Amygdala (tissue), 56 donors: ENCODE results near the gene DNER.
"Not testable (repeated sequence)": the region's sequence is repeated elsewhere in the genome, so short reads cannot be mapped to it uniquely, and the experiment has no call there.

ENCODE experiments used
- DNase-seq, 56 donors: peaks; one replicate each; lab custom pipeline; 2025; lab: John Stamatoyannopoulos, UW

DNER gene

DNA sequence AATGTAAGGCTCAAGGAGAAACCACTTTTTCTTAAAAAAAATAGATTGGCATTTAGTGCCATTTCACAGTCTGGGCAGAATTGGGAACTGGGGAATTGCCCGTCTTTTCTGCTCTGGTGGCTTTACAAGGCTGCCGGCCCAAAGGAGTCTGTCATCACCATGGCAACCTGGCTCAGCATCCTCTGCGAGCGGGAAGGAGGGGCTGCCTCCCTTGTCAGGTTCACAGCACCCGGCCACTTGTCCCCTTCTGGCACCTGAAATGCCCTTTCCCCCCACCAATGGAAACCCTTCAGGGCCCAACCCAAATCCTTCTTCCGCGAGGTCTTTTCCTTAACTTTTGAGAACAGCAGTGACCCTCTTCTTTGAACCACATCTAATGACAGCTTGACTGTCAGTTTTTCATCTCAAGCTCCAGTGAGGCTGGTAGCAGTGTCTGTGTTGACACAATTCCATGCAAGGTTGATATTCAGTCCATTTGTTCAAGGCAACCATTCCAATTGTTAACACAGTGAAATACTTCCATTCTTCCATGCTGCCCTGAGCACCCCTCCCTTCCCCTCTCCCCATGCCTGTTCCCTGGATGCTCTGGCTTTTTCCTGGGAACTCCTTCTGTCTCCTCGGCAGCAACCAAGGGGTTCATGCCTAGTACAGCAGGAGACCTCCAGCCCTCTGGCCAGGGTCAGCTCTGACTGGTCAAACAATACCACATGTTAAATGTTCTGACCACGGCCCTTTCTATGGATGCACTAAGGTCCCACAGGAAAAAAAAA lies 79.6 kb downstream of the DNER start:
- peak in 48 of 56 donors; percentile 7 to 82 (median 58) for DNase-seq

DNA sequence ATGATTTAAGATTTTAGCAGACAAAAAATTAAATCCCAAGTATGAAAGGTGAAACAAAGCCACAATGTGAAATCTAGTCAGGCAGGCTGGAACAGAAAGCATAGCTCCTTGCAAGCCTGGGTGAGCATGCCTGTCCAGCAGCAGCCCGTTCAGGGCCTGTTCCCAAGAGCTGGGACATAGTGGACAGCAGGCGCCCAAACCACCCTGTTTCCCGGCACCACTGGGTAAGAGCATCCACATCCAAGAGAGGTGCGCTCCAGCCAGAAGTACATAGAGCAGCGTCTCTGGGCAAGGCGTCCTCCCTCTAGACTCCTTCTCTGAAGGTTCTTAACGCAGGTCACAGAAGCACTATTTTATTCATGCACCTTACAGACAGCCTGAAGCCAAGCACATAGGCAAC lies 80.8 kb downstream of the DNER start:
- DNase-seq: peak in 20 of 56 donors; percentile 10 to 64 (median 35)

DNA sequence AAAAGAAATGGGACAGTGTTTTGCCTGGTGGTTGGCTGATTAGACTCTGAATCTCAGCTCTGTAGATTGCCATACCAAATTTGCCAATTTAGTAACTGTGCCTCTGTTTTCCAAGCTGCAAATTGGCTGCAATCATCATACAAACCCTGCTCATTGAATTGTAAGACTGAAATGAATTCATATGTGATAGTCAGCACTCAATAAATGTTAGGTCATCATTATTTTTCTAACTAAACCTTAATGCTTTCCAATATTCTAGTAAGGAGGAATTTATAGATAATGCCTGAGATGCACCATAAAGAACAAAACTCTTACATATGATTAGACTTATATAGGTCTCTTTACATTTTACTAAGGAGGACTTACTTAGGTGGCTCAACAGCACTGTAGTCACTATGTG lies 85.3 kb downstream of the DNER start:
- no peak for DNase-seq

DNA sequence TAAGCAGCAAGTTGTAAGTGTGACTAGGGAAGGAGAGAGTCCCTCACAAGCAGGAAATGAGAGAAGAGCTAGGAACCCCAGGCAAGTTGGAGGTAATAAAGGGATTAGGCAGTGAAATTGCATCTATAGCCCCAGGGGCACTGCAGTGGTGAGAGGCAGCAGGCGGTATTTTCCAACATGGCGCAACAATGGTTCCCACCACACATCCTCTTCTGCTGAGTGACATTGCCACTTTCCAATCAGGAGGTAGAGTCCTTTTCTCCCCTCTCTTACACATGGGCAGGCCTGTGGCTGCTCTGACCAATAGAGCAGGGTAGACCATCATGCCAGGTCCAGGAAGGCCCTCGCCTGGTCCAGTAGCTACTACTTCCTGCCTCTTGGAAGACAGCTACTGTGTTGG lies 86.6 kb downstream of the DNER start:
- DNase-seq: no peak

DNA sequence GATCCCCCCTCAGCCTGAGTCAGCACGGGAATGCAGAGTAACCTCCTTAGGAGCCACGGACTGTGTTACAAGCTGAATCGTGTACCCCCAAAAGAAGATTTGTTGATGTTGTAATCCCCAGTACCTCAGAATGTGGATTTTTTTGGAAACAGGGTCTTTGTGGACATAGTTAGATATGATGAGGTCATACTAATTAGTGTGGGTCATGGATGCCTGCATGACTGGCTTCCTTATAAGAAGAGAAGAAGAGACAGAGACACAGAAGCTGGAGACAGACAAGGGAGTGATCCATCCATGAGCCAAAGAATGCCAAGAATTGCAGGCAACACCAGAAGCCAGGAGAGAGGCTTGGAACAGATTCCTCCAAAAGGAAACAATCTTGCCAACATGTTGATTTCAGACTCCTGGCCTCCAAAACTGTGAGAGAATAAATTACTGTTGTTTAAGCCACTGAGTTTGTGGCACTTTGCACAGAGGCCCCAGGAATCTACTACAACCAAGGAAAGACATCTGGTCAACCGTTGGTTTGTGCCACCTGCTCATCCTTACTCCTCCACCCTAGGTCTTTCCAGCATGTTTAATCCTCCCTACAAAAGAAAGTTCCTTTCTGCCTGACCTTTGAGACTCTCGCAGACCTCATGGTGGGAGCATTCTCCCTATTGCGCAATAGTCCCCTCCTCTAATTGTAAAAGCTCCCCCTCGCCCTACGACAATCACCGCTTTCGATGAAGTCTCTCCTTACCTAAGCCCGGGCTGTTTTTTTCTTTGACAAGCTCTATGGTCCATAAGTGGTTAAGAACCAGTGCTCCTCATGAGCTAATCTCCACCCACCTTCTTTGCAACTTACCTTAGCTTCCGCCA lies 91.6 kb downstream of the DNER start:
- DNase-seq: no peak

DNA sequence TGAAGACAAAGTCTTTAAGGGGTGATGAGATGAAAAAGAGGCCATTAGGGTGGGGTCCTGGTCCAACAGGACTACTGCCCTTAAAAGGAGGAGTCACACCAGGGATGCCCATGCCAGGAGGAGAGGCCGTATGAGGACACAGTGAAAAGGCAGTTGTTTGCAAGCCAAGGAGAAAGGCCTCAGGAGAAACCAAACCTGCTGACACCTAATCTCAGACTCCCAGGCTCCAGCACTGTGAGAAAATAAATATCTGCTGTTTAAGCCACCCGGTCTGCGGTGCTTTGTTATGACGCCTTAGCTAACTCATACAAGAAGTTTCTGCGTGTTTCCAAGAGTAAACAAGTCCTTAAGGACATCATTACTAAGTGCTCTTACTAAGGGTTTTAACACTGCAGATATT lies 93.6 kb downstream of the DNER start:
- DNase-seq: no peak

DNA sequence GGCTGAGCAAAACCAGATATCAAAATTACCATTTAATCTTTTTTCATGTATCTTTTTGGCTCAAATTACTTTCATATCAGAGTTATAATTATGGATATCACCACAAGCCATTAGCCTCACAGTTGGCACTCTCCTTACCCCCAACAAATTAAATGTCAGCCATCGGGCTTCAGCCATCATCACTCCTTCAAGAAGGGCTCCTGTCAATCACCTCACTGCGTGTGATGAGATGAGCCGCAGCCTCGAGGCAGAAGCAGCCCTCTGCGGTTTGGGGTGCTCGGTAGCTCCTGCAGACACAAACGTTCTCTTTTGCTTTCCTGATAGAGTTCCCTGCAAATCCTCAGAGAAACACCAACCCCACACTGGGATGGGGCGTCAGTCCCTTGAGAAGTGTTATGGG lies 94.1 kb downstream of the DNER start:
- no peak for DNase-seq

DNA sequence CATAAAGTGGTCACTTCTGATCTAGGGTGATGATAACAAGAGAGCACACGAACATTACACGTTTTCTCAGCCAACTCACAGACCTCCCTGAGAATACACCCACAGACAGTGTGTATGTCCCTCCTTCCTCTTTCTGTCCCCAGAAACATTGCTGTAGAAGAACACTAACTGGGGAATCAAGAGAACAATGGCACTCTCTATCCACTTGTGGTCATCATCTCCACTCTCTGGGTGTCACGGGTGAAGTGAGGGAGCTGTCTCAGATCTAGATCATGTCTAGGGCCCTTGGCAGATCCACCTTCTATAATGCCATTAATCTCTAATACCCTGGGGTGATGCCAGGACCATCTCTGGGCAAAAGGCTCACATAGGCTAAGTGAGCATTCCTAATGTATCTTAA lies 97.9 kb downstream of the DNER start:
- peak in 1 of 56 donors; percentile 17 for DNase-seq

DNA sequence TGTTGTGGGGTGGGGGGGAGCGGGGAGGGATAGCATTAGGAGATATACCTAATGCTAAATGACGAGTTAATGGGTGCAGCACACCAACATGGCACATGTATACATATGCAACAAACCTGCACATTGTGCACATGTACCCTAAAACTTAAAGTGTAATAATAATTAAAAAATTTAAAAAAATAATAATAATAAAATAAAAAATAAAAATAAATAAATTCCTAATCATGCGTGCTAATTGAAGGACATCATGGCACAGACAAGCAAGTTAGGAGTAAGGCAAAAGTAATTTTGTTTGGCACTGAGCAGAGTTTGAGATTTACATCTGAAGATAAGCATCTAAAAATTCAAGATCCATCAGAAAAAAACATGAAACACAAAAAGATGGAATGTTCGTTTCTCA lies 100.3 kb downstream of the DNER start:
- not testable (repeated sequence) for DNase-seq

DNA sequence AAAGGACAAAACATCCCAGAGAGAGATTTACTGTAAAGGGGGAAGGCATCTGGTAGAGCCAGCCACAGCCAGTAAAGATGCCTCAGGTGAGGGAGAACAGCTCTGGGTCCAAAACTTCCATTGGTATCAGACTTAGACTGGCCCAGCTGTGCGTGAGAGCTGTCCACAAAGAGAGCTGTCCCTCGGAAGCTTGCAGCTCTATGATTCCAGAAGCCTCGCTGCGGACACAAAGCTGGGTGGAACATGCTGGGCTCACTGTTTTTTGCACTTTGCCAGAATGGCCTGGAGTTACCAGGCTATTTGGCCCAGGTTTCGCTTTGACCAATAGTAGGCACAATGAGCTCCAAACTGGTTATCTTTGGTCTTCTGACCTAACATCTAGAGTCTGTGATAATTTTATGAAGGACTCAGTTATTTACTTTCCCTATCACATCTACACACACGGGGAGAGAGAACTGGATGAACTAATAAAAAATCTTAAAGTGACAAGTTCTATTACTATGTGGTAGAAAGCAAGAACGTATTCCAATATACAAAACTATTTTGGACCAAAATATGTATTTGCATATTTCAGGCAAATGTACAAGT lies 101.9 kb downstream of the DNER start:
- DNase-seq: peak in 24 of 56 donors; percentile 4 to 52 (median 18)

DNA sequence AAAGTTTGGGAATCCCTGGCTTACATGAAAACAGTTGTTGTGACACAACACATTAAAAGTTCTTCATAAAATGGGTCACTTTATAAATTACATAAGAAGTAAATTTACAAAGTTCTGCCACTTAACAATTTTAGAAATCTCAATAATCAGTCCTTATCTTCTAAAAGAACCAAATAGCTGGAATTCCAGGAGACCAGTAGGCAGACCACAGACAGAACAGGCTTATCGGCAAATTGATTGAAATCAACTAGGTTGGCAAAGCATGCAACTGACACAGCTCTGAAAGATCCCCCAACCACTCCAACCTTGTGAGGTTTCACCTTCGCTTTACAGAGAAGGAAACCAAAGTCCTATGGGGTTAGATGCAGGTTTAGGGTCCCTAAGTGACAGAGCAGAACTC lies 103.0 kb downstream of the DNER start:
- no peak for DNase-seq

DNA sequence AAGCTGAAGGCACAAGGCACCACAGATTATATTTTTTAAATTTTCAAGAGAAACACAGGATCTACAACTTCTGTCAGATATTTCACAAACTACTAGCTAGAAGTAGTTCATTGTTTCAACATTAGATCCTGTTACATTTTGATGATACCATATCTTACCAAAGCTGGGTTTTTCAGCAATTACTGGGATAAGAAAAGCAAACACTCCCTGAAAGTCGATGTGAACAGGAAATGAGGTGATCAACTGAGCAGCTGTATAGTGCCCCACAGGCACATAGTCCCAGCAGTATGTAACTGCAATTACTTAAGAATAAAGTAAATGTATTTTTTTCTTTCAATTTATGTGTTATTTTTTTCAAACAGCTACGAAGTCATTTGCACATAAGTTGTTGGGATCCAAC lies 103.5 kb downstream of the DNER start:
- no peak for DNase-seq

DNA sequence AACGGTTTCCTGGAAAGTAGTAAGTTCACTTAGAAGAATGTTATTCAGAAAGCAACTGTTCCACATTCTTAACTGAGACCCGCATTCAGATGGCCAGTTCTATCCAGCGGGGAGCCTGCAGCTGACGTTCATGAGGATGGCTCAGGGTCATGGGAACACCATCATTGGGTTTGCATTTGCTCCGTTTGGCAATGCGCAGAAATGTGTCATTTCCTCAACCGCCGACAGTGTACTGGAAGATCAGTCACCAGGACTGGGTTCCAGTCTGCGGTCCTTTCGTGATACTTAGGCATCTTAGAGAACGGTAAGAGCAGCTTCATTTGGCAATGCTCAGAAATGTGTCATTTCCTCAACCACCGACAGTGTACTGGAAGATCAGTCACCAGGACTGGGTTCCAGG lies 104.0 kb downstream of the DNER start:
- DNase-seq: peak in 5 of 56 donors; percentile 3 to 43 (median 19)

DNA sequence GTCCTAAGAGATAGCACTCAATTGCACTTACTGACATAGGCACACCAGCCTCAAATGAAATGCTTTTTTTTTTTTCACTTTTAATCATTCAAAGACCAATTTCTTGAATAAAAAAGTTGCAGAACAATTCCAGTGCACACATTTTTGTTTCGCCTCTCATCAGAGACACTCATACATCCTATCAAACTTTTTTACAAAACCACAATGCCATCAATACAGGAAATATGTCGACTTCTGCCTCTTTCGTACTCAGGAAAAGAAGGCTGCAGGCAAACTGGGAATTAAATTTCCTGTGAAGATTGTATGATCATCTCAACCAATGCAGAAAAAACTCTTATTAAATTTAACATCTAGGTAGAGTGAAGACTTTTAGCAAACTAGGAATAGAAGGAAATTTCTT lies 112.4 kb downstream of the DNER start:
- DNase-seq: no peak

DNA sequence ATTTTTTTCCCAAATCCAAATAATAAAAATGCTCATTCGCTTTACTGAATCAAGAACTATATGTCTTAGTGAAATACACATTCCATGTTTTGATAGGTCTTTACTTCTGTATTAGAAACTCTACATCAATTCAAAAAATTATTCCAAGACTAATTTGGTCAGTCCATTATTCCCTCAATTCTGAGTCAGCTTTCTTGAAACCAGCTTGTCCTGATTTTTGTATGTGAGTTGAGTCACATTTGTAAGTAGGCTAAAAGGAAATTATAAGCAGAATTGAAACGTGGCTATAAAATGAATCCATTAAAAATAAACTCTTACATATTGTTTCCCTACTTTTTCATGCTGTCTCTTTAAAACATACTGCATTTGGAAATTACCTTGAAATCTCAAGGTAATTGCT lies 113.0 kb downstream of the DNER start:
- no peak for DNase-seq

DNA sequence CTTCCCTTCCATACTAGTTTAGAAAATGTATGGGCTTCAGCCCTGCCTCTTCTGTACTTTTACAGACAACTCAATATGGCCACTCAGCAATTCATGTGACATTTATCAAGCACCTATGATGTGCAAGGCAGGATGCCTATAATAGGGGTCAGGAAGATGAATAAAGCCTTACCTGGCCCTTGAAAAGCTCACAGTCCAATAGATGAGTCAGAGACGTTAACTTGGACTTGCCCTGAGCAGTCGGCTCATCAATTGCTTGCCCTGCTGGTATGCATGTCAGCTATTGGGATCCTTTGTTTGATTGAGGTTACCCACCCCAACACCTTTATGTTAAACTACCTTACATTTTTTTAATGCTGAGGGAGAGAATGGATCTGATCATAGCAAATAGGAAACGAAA lies 116.1 kb downstream of the DNER start:
- no peak for DNase-seq

DNA sequence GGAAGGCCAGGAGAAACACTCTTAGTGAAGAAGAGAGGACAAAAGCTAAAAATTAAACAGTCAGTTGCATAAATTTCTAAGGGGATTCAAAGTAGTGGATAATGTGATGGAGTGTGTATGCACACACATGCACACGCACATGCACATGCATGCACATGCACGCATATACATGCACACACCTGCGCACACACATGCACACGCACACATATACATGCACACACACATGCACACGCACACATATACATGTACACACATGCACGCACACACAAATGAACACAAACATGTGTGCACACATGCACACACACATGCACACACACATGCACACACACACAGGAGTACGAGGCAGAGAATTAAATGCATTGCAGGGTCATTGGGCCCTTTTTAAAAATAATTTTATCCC lies 117.6 kb downstream of the DNER start:
- no peak for DNase-seq

DNA sequence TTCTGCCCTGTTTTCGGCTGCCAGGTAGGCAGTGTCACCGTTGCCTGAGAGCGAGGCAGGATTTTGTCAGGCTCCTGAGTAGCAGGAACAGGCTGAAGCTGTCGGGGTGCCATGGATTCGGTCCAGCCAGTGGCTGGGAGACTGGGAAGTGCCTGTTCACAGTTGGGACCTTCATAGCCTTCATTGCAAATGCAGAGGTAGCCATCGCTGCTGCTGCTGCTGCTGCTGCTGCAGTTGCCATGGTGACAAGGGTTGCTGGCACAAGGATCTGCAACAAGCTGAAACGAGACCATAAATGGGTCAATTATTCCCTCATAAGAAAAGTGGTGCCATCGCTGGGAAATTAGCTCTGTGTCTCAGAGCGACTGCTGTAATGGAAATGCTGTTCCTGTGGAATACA lies 122.7 kb downstream of the DNER start:
- DNase-seq: peak in 54 of 56 donors; percentile 5 to 82 (median 52)

DNA sequence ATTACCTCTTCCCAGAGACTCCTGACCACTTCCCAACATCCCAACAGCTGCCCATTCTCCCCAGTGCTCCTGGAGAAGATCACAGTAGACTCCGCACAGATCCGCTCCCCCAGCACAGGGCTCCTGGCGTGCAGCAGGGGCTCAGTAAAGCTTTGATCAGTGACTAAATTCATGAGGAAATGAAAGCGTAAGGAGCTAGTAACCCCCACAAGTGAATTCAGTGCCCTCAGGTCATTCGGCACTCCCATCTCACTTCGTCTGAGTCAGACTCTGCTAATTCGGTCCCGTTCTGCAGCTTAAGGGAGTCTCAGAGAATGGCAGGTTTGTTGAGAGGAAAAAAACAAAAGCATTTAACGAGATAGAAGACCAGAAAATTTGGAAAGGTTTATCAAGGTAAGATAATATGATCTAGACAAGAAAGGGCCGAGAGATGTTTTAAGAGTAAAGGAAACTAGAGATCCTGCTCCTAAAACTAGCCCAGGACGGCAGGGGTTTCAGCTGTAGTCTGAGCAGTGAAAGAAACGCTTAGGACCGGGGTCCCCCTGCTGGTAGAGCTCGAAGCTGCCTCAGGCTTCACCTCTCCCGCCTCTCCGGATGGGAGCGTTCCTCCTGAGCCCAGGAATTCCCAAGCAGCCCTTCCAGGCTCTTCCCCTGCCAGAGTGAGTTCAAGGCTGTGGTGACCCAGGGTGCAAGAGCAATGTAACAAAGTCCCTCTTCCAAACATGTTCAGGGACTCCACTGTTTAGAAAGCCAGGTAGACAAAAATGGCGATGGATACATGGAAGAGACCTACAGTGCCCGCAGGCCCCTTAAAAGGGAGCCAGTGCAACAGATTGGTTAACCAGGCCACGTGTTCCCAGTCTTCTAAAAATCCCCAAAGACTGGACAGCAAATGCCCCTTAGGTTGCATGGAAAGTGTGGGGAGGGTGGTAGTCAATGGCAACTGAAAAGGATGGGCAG lies 127.3 kb downstream of the DNER start:
- DNase-seq: peak in 54 of 56 donors; percentile 4 to 89 (median 58)

DNA sequence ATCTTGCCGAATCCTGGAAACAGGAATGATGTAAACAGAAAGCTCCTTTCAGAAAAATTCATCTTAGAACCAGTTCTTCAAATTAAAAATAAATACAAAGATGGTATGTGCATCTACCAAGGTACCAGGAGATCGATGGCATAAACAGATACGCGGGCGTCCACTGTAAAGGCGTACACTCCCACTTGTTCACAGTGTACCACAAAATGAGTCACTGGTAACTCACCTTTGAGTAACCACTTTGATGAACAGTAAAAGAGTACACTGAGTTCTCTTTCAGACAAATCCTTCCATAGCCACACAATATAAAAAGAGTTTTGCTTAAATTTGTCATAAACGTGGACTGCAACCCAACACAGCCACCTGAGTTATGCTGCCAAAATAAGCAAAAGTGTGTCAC lies 128.3 kb downstream of the DNER start:
- no peak for DNase-seq
